HG03097 (cell line): ENCODE results near the gene ZDHHC12.

ENCODE experiments used
- ATAC-seq: cut with Tn5 transposase; IDR thresholded peaks from one replicate; pipeline ENCODE4 v1.9.1; 2021; ENCODE audit not compliant: unreplicated experiment, low FRiP score

Gene ZDHHC12

GRCh38 chr9:128689293-128689774, 34.6 kb downstream of the ZDHHC12 start:
- ATAC-seq, result peak; percentile 11

DNA sequence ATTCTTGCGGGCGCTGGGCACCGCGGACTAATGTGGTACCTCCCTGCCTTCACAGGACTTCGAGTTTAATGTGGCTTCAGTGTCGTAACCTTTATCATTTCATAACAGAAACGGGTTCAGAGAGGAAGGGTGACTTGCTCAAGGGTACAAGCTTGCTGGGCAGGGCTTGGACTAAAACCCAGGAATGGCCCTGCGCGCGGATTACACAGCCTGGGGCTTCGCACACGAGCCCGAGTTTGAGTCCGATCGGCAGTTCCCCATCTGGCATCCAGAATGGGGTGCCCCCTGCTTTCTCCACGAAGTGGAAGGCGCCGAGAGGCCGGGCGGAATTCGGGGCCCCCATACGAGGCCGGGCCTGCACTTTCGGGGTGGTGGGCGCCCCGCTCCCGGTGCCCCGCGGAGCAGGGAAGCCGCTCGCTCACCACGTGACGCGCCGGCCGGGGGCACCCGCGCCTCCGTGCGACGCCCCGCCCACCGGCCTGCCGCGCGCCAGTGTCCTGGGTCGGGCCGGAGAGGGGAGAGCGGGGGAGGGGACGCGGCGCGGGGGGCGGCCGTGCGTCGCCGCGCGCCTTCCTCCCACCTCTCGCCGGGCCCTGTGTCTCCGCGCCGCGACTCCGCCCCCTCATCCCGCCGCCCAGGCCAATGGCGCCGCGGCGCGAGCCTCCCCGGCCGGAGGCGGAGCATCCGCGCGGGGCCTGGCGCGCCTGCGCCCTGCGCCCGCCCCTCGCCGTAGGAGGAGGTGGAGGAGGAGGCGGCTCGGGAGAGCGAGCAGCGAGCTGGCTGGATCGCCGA, 35.2 kb downstream of the ZDHHC12 start, which contains the start of gene SET:
SET (plus strand) TSS at position 722 of the 792 bp plus-strand sequence. CDS start 361 bp downstream, outside the sequence.
- peak; percentile 64 for ATAC-seq

GRCh38 chr9:128687453-128687852, 36.5 kb downstream of the ZDHHC12 start:
- no peak for ATAC-seq

DNA sequence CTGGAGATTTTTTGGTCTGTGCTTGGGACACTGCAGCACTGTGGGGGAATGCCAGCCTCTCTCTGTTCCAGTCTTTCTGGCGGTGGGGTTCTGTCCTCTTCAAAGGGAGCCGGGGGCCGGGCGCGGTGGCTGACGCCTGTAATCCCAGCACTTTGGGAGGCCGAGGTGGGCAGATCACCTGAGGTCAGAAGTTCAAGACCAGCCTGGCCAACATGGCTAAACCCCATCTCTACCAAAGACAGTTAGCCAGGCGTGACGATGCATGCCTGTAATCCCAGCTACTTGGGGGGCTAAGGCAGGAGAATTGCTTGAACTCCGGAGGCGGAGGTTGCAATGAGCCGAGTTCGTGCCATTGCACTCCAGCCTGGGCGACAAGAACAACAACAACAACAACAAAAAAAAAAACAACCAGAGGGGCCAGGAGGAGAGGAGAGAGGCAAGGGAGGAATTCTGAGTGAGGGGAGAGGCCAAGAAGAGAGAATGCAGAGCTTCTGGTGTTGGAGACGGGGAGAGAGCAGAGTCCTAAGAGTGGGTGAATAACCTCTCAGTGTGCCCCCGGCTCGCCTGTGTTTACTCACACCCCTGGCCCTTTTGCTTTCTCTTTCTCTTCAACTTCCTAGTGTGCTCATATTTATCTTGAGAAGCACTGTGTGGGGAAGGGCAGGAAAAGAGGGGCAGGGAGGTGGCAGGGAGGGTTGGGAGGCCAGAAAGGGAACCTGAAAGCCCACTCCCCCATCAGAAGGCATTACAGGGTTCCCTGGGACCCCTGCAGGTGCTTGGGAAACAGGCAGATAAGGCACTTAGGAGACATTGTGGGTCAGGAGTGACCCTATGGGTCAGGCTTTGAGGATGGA, 38.1 kb downstream of the ZDHHC12 start:
- ATAC-seq, result no peak

GRCh38 chr9:128684325-128685199, 39.4 kb downstream of the ZDHHC12 start:
- ATAC-seq, result no peak

DNA sequence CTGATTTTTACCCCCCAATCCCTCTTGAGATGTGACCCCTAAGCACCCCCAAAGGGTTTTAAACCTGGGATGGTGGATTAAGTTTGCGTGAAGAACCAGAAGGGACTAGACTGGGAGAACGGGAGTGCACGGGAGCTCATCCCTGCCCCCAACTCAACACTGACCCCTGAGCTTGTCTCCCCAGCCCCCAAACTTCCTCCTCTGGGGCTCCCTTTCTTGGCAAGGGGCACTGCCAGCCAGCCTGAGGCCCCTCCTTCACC, 39.9 kb downstream of the ZDHHC12 start:
- no peak for ATAC-seq

- ATAC-seq, result peak; percentile 29
Measured at GRCh38 chr9:128683340-128684064, 40.4 kb downstream of the ZDHHC12 start.

DNA sequence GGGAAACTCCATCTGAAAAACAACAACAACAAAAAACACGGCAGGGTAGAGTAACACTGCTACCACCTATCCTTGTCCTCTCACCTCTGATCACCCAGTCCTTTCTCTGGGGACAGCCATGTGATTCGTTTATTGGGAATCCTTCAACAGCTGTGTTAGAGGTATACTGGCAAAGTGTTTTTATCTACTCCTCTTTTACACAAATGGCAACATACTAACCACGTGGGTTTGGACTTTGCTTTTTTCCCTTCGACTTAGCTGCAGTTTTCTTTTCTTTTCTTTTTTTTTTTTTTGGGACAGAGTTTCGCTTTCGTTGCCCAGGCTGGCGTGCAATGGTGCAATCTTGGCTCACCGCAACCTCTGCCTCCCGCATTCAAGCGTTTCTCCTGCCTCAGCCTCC, 46.1 kb downstream of the ZDHHC12 start:
- no peak for ATAC-seq

- no peak for ATAC-seq
Measured at GRCh38 chr9:128675382-128675781, 48.5 kb downstream of the ZDHHC12 start.
